HEK293 (cell line): ENCODE measurements around the gene CLMN.

Experiments used
- CTCF ChIA-PET: fragments of 350-600 bp; formaldehyde crosslinking; extraction: SDS; loops from one replicate; lab custom pipeline; 2021; ENCODE audit warnings: antibody characterized with exemption; lab: Yijun Ruan, JAX
- POLR2A ChIA-PET: fragments of 300-600 bp; formaldehyde crosslinking; extraction: SDS; loops from one replicate; lab custom pipeline; 2020; ENCODE audit warnings: antibody characterized with exemption, inconsistent platforms; lab: Yijun Ruan, JAX
- H3K27ac ChIP-seq: fragments of 200-500 bp; sonication (Bioruptor generic); 2 replicates; pipeline ENCODE4 v1.5.1; 2014; ENCODE audit warnings: low read depth, low read length, control low read depth, inconsistent platforms; ENCODE audit errors: extremely low read depth
- H3K36me3 ChIP-seq, 2 experiments: fragments of 200-500 bp in 1 of 2; sonication (Bioruptor generic) in 1 of 2; 1 replicate in 1 of 2; 2 replicates in 1 of 2; pipeline ENCODE4 v1.5.1; 2014 to 2017; ENCODE audit warnings: inconsistent platforms in 2 of 2, low read length in 2 of 2; ENCODE audit not compliant: control insufficient read depth in 2 of 2, insufficient read depth in 1 of 2
- H3K4me1 ChIP-seq: fragments of 200-500 bp; sonication (Bioruptor generic); 2 replicates; pipeline ENCODE4 v1.5.1; 2014; ENCODE audit warnings: mild to moderate bottlenecking, low read length, inconsistent platforms; ENCODE audit not compliant: control insufficient read depth, insufficient read depth
- H3K4me3 ChIP-seq: 2 replicates; pipeline ENCODE4 v1.5.1; 2011; ENCODE audit warnings: low read depth, mild to moderate bottlenecking, control low read depth, low read length, moderate library complexity
- H3K9me3 ChIP-seq: fragments of 200-500 bp; sonication (Bioruptor generic); 2 replicates; pipeline ENCODE4 v1.5.1; 2014; ENCODE audit warnings: low read depth, low read length, inconsistent platforms; ENCODE audit not compliant: control insufficient read depth, insufficient read depth
- ATF2 ChIP-seq: fragments of 450-650 bp; formaldehyde crosslinking; IDR thresholded peaks from 2 replicates; pipeline ENCODE4 v1.5.1; 2016; ENCODE audit warnings: missing biosample characterization, missing genetic modification characterization, low read depth
- EGR2 ChIP-seq: fragments of 450-650 bp; formaldehyde crosslinking; IDR thresholded peaks from 2 replicates; pipeline ENCODE4 v1.5.1; 2016; ENCODE audit warnings: low read depth, missing biosample characterization, missing genetic modification characterization
- GLIS2 ChIP-seq: fragments of 450-650 bp; formaldehyde crosslinking; IDR thresholded peaks from 2 replicates; pipeline ENCODE4 v1.5.1; 2016; ENCODE audit warnings: missing biosample characterization, missing genetic modification characterization
- KLF1 ChIP-seq: fragments of 450-650 bp; formaldehyde crosslinking; IDR thresholded peaks from 2 replicates; pipeline ENCODE4 v1.5.1; 2016; ENCODE audit warnings: missing biosample characterization, missing genetic modification characterization
- MEIS1 ChIP-seq: sonication (generic); formaldehyde crosslinking; IDR thresholded peaks from 2 replicates; pipeline ENCODE4 v1.8.1; 2022; ENCODE audit warnings: missing genetic modification reagents, mild to moderate bottlenecking, borderline replicate concordance
- PRDM1 ChIP-seq: fragments of 450-650 bp; formaldehyde crosslinking; IDR thresholded peaks from 2 replicates; pipeline ENCODE4; 2016; ENCODE audit warnings: missing biosample characterization, missing genetic modification characterization
- PRDM2 ChIP-seq: fragments of 450-650 bp; formaldehyde crosslinking; IDR thresholded peaks from 2 replicates; pipeline ENCODE4 v1.5.1; 2016; ENCODE audit warnings: missing biosample characterization, missing genetic modification characterization, borderline replicate concordance
- YY1 ChIP-seq: fragments of 450-650 bp; formaldehyde crosslinking; IDR thresholded peaks from 2 replicates; pipeline ENCODE4 v1.5.1; 2018; ENCODE audit warnings: missing biosample characterization, missing genetic modification characterization
- YY2 ChIP-seq: fragments of 450-650 bp; formaldehyde crosslinking; IDR thresholded peaks from 2 replicates; pipeline ENCODE4 v1.5.1; 2016; ENCODE audit warnings: missing biosample characterization, missing genetic modification characterization
- ZBTB10 ChIP-seq: fragments of 450-650 bp; formaldehyde crosslinking; IDR thresholded peaks from 2 replicates; pipeline ENCODE4 v1.5.1; 2016; ENCODE audit warnings: missing biosample characterization, missing genetic modification characterization
- ZBTB8A ChIP-seq: fragments of 450-650 bp; formaldehyde crosslinking; IDR thresholded peaks from 2 replicates; pipeline ENCODE4 v1.5.1; 2016; ENCODE audit warnings: missing biosample characterization, missing genetic modification characterization
- ZFHX2 ChIP-seq: fragments of 450-650 bp; formaldehyde crosslinking; conservative IDR thresholded peaks from 2 replicates; pipeline ENCODE4 v1.5.1; 2016; ENCODE audit warnings: missing biosample characterization, missing genetic modification characterization
- ZNF138 ChIP-seq: fragments of 450-650 bp; formaldehyde crosslinking; IDR thresholded peaks from 2 replicates; pipeline ENCODE4 v1.5.1; 2016; ENCODE audit warnings: missing biosample characterization, missing genetic modification characterization, borderline replicate concordance
- ZNF2 ChIP-seq: fragments of 450-650 bp; formaldehyde crosslinking; IDR thresholded peaks from 2 replicates; pipeline ENCODE4 v1.5.1; 2016; ENCODE audit warnings: missing biosample characterization, missing genetic modification characterization
- ZNF221 ChIP-seq: fragments of 450-650 bp; formaldehyde crosslinking; IDR thresholded peaks from 2 replicates; pipeline ENCODE4 v1.5.1; 2017; ENCODE audit warnings: missing biosample characterization, missing genetic modification characterization, borderline replicate concordance
- ZNF324 ChIP-seq: fragments of 450-650 bp; formaldehyde crosslinking; IDR thresholded peaks from 2 replicates; pipeline ENCODE4 v1.5.1; 2016; ENCODE audit warnings: missing biosample characterization, missing genetic modification characterization
- ZNF513 ChIP-seq: fragments of 450-650 bp; IDR thresholded peaks from 2 replicates; pipeline ENCODE4 v1.5.1; 2018; ENCODE audit warnings: missing biosample characterization, missing genetic modification characterization
- ZNF626 ChIP-seq: fragments of 450-650 bp; sonication (Bioruptor Pico); formaldehyde crosslinking; IDR thresholded peaks from 2 replicates; pipeline ENCODE4 v1.5.1; 2018; ENCODE audit warnings: missing biosample characterization, missing genetic modification characterization, inconsistent platforms
- ZNF639 ChIP-seq: fragments of 450-650 bp; formaldehyde crosslinking; IDR thresholded peaks from 2 replicates; pipeline ENCODE4 v1.5.1; 2016; ENCODE audit warnings: missing biosample characterization, missing genetic modification characterization
- ZNF701 ChIP-seq: fragments of 450-650 bp; formaldehyde crosslinking; IDR thresholded peaks from 2 replicates; pipeline ENCODE4 v1.5.1; 2016; ENCODE audit warnings: missing biosample characterization, missing genetic modification characterization
- ZSCAN30 ChIP-seq: fragments of 450-650 bp; IDR thresholded peaks from 2 replicates; pipeline ENCODE4 v1.5.1; 2018; ENCODE audit warnings: missing biosample characterization, mild to moderate bottlenecking, missing genetic modification characterization, moderate library complexity
- ZSCAN4 ChIP-seq: fragments of 450-650 bp; formaldehyde crosslinking; IDR thresholded peaks from 2 replicates; pipeline ENCODE4 v1.5.1; 2017; ENCODE audit warnings: missing biosample characterization, missing genetic modification characterization

Gene CLMN

GRCh38 chr14:95319312-95320077 lies at the start of gene CLMN:
Gene CLMN (minus strand): TSS chr14:95319908. CDS start chr14:95319792, 116 bp downstream.
- Histone ChIP-seq H3K27ac (peak within 1 kb of the TSS; percentile 53; the same call in 1 of the 2 replicates), H3K4me3 (peak within 1 kb of the TSS; percentile 68), H3K36me3 (no peaks in the 10 kb centered on the region), H3K9me3 (no peaks in the 10 kb centered on the region), H3K4me1 (peaks cover 6% of the 10 kb centered on the region; the same call in 1 of the 2 replicates)
- CTCF ChIA-PET: interaction anchor here (0.6 to 1.0 kb wide), 3 partner anchors 28 to 90 kb away, joined by 3 read pairs; no protein-coding TSS in a partner anchor
- POLR2A ChIA-PET: no interaction called here
- TF ChIP-seq ZNF513 (tag by site-specific recombination) (no peak), ZBTB8A (tag by site-specific recombination) (peak; percentile 94), ZNF639 (tag by site-specific recombination) (0 out of 2 replicates have a peak, but pooled peaks have one; percentile 0), YY2 (no peak), GLIS2 (tag by site-specific recombination) (peak; percentile 94), ZNF138 (tag by site-specific recombination) (no peak), ZBTB10 (tag by site-specific recombination) (peak; percentile 74; the same call in 1 of the 2 replicates), MEIS1 (CRISPR knock-in tag) (no peak), PRDM2 (peak; percentile 58; the same call in 1 of the 2 replicates), ZFHX2 (tag by site-specific recombination) (peak; percentile 99), ZNF701 (tag by site-specific recombination) (no peak), ZNF626 (tag by site-specific recombination) (no peak), KLF1 (tag by site-specific recombination) (peak; percentile 99), ZSCAN30 (tag by site-specific recombination) (no peak), ZNF324 (tag by site-specific recombination) (peak; percentile 71; the same call in 1 of the 2 replicates), ATF2 (tag by site-specific recombination) (peak; percentile 23; the same call in 1 of the 2 replicates), ZSCAN4 (tag by site-specific recombination) (peak; percentile 92), ZNF2 (tag by site-specific recombination) (peak; percentile 60; the same call in 1 of the 2 replicates), ZNF221 (tag by site-specific recombination) (no peak), PRDM1 (tag by site-specific recombination) (no peak), EGR2 (tag by site-specific recombination) (peak; percentile 97), YY1 (tag by site-specific recombination) (no peak)
